Measurements from ENCODE around the gene ILDR2. TPM values are rescaled to one million over a fixed set of nuclear protein-coding genes. Genes with fewer than 3 reads are reported as not detected.

The ILDR2 gene
- total and polyA plus RNA-seq, 7 donors = 0.01 to 0.30 (median 0.12) TPM

DNA sequence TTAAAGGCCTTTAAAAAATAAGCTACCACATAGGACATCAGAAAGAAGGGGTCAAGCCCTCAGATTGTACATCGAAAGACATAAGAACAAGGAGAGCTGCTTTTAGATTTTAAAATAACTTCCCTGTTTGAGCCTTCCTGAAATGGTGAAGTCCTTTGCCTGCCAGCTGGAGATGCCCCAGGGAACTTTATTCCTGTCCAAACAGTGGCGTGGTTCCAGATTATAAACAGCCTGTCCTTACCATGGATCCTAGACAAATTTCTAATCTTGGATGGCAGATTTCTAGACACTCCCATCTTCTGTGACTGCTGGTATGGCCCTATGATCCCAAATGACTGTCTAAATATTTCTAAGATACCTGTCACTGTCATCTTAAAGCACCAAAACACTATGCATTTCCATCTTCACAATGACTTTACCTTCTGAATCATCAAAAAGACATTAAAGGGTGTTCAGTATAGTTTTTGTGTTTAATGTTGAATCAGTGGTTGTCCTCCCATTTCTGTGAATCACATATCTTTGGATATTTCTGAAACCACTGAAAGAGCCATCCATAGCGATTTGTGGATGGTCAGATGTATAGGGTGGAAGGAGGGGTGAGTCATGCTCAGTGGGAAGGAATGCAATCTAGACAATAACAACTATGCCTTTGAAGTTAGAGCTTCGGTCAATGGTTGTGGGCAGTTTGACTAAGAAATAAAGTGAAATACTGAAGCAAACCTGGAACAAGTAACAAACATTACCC, 23.2 kb downstream of the ILDR2 start:
- no peak overlapping the region for H3K27ac ChIP-seq
- H3K4me1 ChIP-seq = no peaks in the 10 kb centered on the region
- H3K9me3 ChIP-seq = no peaks in the 10 kb centered on the region
- TF ChIP-seq, protein P1, sequence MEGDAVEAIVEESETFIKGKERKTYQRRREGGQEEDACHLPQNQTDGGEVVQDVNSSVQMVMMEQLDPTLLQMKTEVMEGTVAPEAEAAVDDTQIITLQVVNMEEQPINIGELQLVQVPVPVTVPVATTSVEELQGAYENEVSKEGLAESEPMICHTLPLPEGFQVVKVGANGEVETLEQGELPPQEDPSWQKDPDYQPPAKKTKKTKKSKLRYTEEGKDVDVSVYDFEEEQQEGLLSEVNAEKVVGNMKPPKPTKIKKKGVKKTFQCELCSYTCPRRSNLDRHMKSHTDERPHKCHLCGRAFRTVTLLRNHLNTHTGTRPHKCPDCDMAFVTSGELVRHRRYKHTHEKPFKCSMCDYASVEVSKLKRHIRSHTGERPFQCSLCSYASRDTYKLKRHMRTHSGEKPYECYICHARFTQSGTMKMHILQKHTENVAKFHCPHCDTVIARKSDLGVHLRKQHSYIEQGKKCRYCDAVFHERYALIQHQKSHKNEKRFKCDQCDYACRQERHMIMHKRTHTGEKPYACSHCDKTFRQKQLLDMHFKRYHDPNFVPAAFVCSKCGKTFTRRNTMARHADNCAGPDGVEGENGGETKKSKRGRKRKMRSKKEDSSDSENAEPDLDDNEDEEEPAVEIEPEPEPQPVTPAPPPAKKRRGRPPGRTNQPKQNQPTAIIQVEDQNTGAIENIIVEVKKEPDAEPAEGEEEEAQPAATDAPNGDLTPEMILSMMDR (IDR thresholded peaks at IDR 0.05) = no peak
- H3K36me3 ChIP-seq (ENCODE audit: insufficient read depth in 1 of 2, low read depth in 1 of 2) = no peaks in the 10 kb centered on the region
- 45 to 48% (median 47%) methylated on average over 4 of the region's 4 CpGs for WGBS, 3 donors
- no peak overlapping the region for H3K4me3 ChIP-seq
- intact Hi-C loops (cut with DNase I) = no loop called here
- H3K27me3 ChIP-seq (ENCODE audit: insufficient read depth in 3 of 3, low read length in 2 of 3) = peaks cover 0 to 6% (median 0%) of the 10 kb centered on the region in 3 donors
- DNase-seq (no peak), ATAC-seq (peak in 1 of 4 donors; percentile 68)

DNA sequence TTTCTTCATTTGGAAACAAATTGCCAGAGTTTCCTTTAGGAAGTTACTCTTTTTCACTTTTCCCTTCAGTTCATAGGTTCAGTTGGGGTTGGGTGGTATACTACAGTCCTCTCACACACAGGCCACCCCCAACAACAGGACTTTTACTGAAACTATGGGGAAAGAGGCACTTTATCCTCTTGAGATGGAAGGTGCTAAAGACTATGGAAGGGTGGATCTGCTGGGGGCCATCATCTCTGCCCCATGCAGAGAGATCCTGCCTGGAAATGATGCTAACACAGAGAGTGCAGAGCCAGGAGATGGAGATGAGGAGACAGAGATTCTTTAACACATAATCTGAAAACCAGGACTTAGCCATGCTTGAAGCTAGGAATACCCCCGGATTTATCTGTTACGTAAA, 24.3 kb downstream of the ILDR2 start:
- Histone ChIP-seq H3K27ac (no peak overlapping the region), H3K36me3 (ENCODE audit: insufficient read depth in 1 of 2, low read depth in 1 of 2) (no peaks in the 10 kb centered on the region), H3K4me1 (no peaks in the 10 kb centered on the region), H3K27me3 (ENCODE audit: insufficient read depth in 3 of 3, low read length in 2 of 3) (peaks cover 0 to 6% (median 0%) of the 10 kb centered on the region in 3 donors), H3K9me3 (no peaks in the 10 kb centered on the region), H3K4me3 (no peak overlapping the region)
- ATAC-seq = no peak
- intact Hi-C loops (cut with DNase I) = no loop called here
- 77 to 86% (median 86%) methylated on average over 2 of the region's 2 CpGs for WGBS, 3 donors
- TF ChIP-seq, protein P1 (IDR thresholded peaks at IDR 0.05) = no peak
- DNase-seq = no peak

DNA sequence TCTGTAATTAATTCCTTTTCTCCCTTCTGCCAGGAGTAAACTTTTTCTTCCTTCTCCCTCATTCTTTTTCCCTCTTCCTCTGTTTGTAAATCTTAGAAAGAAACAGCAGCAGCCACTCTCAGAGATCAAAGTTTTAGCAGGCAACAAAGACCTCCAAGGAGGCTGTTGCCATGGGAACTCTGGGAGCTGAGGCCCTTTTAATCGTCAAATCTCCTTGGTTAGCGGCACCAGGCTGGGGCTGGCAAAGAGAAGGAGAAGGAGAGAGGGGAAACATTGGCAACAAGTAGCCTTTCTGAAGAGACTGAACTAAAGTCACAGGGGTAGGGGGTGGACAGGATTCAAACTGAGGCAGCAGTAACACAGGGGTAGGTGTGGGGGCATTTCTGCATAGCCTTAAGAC, 25.2 kb downstream of the ILDR2 start:
- TF ChIP-seq, protein P1 (IDR thresholded peaks at IDR 0.05) = no peak
- H3K4me1 ChIP-seq = no peaks in the 10 kb centered on the region

DNA sequence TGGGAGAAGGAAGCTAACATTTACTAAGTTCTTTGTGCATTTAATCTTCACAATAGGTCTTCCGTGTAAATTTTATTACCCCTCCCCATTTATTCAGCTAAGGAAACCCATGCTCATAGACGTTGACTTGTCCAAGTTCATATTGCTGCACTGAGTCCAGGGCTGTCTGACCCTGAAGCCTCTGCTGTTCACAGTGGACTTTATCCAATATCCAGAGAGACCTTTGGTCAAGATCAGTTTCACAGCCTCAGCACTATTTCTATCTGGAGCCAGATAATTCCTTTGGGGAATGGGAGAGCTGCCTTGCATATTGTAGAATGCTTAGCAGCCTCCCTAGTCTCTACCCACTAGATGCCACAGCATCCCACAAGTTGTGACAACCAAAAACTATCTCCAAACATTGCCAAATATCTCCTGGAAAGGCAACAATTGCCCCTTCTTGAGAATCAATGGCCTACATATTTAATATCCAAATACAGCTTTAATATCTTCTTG, 26.4 kb downstream of the ILDR2 start:
- WGBS, 3 donors = 61 to 76% (median 64%) methylated on average over 2 of the region's 2 CpGs
- no peak for DNase-seq
- TF ChIP-seq, protein P1 (IDR thresholded peaks at IDR 0.05) = no peak
- no peak overlapping the region for H3K27ac ChIP-seq
- no peak overlapping the region for H3K4me3 ChIP-seq
- no peaks in the 10 kb centered on the region for H3K4me1 ChIP-seq
- peaks cover 0 to 6% (median 0%) of the 10 kb centered on the region in 3 donors for H3K27me3 ChIP-seq (ENCODE audit: insufficient read depth in 3 of 3, low read length in 2 of 3)
- ATAC-seq = no peak
- H3K36me3 ChIP-seq (ENCODE audit: insufficient read depth in 1 of 2, low read depth in 1 of 2) = no peaks in the 10 kb centered on the region
- intact Hi-C loops (cut with DNase I) = no loop called here
- no peaks in the 10 kb centered on the region for H3K9me3 ChIP-seq

More for the DNA sequence above, 25.2 kb downstream of the ILDR2 start:
- intact Hi-C loops (cut with DNase I) = no loop called here
- Histone ChIP-seq H3K27ac (no peak overlapping the region), H3K4me3 (no peak overlapping the region), H3K27me3 (ENCODE audit: insufficient read depth in 3 of 3, low read length in 2 of 3) (peaks cover 0 to 6% (median 0%) of the 10 kb centered on the region in 3 donors), H3K36me3 (ENCODE audit: insufficient read depth in 1 of 2, low read depth in 1 of 2) (no peaks in the 10 kb centered on the region), H3K9me3 (no peaks in the 10 kb centered on the region)
- ATAC-seq (no peak), DNase-seq (no peak)
- 77 to 86% (median 77%) methylated on average over 2 of the region's 2 CpGs for WGBS, 3 donors
